ENCODE measurements around the gene TDRD3. TPM values are rescaled to one million over a fixed set of nuclear protein-coding genes. Genes with fewer than 3 reads are reported as not detected.

The TDRD3 gene
- total and polyA plus RNA-seq, 7 donors = 14.0 to 39.7 (median 29.1) TPM

- no peak for TF ChIP-seq CTCF (IDR thresholded peaks at IDR 0.05)
- no peak overlapping the region for H3K4me3 ChIP-seq
- H3K27me3 ChIP-seq (ENCODE audit: insufficient read depth in 3 of 3, low read length in 2 of 3) = no peaks in the 10 kb centered on the region
- peaks cover 0 to 19% of the 10 kb centered on the region in 2 donors for H3K36me3 ChIP-seq (ENCODE audit: insufficient read depth in 1 of 2, low read depth in 1 of 2)
- no peaks in the 10 kb centered on the region for H3K4me1 ChIP-seq
- WGBS, 3 donors = 96 to 97% (median 97%) methylated on average over 4 of the region's 4 CpGs
- ATAC-seq = no peak
- intact Hi-C loops (cut with DNase I) = no loop called here
- H3K27ac ChIP-seq = no peak overlapping the region
- DNase-seq = no peak
- H3K9me3 ChIP-seq = no peaks in the 10 kb centered on the region
Observed at GRCh38 chr13:60540276-60540675, 143.3 kb downstream of the TDRD3 start.

GRCh38 chr13:60562096-60562780 lies 165.2 kb downstream of the TDRD3 start:
- intact Hi-C loops (cut with DNase I) = no loop called here
- Histone ChIP-seq H3K4me3 (no peak overlapping the region), H3K36me3 (ENCODE audit: insufficient read depth in 1 of 2, low read depth in 1 of 2) (no peaks in the 10 kb centered on the region), H3K27ac (no peak overlapping the region), H3K4me1 (no peaks in the 10 kb centered on the region), H3K27me3 (ENCODE audit: insufficient read depth in 3 of 3, low read length in 2 of 3) (no peaks in the 10 kb centered on the region), H3K9me3 (no peaks in the 10 kb centered on the region)
- WGBS, 3 donors = 89 to 92% (median 91%) methylated on average over 5 of the region's 5 CpGs
- DNase-seq = no peak
- ATAC-seq = no peak
- no peak for TF ChIP-seq CTCF (IDR thresholded peaks at IDR 0.05)

- Histone ChIP-seq H3K4me1 (no peaks in the 10 kb centered on the region), H3K9me3 (no peaks in the 10 kb centered on the region), H3K4me3 (no peak overlapping the region), H3K27me3 (ENCODE audit: insufficient read depth in 3 of 3, low read length in 2 of 3) (no peaks in the 10 kb centered on the region), H3K27ac (no peak overlapping the region), H3K36me3 (ENCODE audit: insufficient read depth in 1 of 2, low read depth in 1 of 2) (peaks cover 0 to 24% of the 10 kb centered on the region in 2 donors)
- ATAC-seq = no peak
- no peak for TF ChIP-seq CTCF (IDR thresholded peaks at IDR 0.05)
- DNase-seq = no peak
- intact Hi-C loops (cut with DNase I) = no loop called here
Observed at GRCh38 chr13:60571571-60571970, 174.6 kb downstream of the TDRD3 start.

- TF ChIP-seq CTCF (IDR thresholded peaks at IDR 0.05) = no peak
- WGBS, 3 donors = 63 to 71% (median 63%) methylated on average over 5 of the region's 5 CpGs
- Histone ChIP-seq H3K4me3 (no peak overlapping the region), H3K36me3 (ENCODE audit: insufficient read depth in 1 of 2, low read depth in 1 of 2) (peaks cover 0 to 24% of the 10 kb centered on the region in 2 donors), H3K4me1 (no peaks in the 10 kb centered on the region), H3K9me3 (no peaks in the 10 kb centered on the region), H3K27ac (no peak overlapping the region), H3K27me3 (ENCODE audit: insufficient read depth in 3 of 3, low read length in 2 of 3) (no peaks in the 10 kb centered on the region)
- DNase-seq (no peak), ATAC-seq (no peak)
- intact Hi-C loops (cut with DNase I) = no loop called here
Observed at GRCh38 chr13:60572003-60572798, 175.2 kb downstream of the TDRD3 start.

Data from psoas muscle (tissue), 8 donors.